GM12801 (cell line): ENCODE data around the gene UBE2Q1.

Experiments
- TF ChIP-seq, protein P1 (sequence below): IDR thresholded peaks from one replicate; pipeline ENCODE4 v1.5.1; 2011; ENCODE audit warnings: control low read depth; ENCODE audit not compliant: insufficient read length; ENCODE audit errors: extremely low read depth

Gene UBE2Q1

DNA sequence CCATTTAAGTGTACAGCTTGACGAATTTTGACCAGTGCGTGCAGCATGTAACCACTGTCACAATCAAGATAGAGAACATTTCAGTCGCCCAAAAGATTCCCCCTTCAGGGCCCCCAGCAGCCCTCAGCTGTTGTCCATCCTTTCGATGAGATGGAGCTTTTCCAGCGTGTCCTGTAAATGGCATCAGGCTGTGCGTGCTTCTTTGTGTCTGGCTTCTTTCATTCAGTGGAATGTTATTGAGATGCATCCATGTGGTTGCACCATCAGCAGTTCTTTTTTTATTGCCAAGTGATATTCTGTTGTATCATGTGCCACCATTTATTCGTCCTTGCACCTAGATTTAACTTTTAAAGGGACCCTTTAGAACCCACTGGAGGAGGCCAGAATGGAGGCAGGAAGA lies 21.9 kb downstream of the UBE2Q1 start:
- TF ChIP-seq, protein P1, sequence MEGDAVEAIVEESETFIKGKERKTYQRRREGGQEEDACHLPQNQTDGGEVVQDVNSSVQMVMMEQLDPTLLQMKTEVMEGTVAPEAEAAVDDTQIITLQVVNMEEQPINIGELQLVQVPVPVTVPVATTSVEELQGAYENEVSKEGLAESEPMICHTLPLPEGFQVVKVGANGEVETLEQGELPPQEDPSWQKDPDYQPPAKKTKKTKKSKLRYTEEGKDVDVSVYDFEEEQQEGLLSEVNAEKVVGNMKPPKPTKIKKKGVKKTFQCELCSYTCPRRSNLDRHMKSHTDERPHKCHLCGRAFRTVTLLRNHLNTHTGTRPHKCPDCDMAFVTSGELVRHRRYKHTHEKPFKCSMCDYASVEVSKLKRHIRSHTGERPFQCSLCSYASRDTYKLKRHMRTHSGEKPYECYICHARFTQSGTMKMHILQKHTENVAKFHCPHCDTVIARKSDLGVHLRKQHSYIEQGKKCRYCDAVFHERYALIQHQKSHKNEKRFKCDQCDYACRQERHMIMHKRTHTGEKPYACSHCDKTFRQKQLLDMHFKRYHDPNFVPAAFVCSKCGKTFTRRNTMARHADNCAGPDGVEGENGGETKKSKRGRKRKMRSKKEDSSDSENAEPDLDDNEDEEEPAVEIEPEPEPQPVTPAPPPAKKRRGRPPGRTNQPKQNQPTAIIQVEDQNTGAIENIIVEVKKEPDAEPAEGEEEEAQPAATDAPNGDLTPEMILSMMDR, result no peak

- TF ChIP-seq, protein P1, result no peak
Measured at GRCh38 chr1:154533952-154534844, 24.3 kb downstream of the UBE2Q1 start.

GRCh38 chr1:154529308-154529707 lies 29.2 kb downstream of the UBE2Q1 start:
- TF ChIP-seq, protein P1, result no peak

GRCh38 chr1:154527192-154527591 lies 31.3 kb downstream of the UBE2Q1 start:
- TF ChIP-seq, protein P1, result no peak

DNA sequence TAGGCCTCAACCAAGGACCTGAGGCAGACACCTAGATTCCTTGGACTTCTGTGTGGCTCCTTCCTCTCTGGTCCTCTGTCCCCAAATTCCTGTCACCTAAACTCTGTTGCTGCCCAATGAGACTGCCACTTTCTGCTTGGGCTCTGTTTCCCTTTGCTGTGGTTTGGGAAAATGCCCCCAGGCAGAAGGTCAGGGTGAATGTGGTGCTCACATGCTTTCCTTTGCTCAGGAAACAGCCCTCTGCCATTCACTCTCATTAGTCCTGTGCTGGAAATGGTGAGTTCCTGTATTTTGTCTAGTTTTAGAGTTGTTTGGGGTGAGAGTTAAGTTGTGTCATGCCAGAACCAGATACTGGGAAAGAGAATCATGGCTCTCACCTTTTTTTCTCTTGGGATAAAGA lies 33.6 kb downstream of the UBE2Q1 start:
- TF ChIP-seq, protein P1, result no peak

GRCh38 chr1:154521695-154522094 lies 36.8 kb downstream of the UBE2Q1 start:
- TF ChIP-seq, protein P1, result no peak

DNA sequence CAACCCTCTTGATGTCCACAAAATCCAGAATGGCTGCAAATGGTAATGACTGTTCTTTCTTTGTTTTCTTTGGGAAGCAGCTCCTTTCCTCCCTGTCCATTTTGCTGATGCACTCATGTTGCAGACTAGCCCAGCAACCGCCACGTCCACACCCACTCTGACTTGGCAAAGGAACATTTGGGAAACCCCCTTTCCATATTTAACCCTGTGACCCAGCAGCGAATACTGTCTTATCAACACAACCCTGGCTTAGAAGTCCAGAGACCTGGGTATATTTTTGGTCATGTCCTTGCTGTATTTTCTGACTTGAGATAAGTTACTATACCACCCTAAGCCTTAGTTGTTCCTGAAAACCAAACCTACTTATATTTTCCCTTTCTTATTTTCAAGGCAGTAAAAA lies 38.1 kb downstream of the UBE2Q1 start:
- TF ChIP-seq, protein P1, result no peak
